ENCODE results near the gene TMEM175. TPM values are rescaled to one million over a fixed set of nuclear protein-coding genes. Genes with fewer than 3 reads are reported as not detected.

Gene TMEM175
- total and polyA plus RNA-seq, 9 of the 15 experiments (the other 6 are each of a cell fraction or from before 2014, with no cell fraction given) = 0.13 to 30.9 (median 9.4) TPM

DNA sequence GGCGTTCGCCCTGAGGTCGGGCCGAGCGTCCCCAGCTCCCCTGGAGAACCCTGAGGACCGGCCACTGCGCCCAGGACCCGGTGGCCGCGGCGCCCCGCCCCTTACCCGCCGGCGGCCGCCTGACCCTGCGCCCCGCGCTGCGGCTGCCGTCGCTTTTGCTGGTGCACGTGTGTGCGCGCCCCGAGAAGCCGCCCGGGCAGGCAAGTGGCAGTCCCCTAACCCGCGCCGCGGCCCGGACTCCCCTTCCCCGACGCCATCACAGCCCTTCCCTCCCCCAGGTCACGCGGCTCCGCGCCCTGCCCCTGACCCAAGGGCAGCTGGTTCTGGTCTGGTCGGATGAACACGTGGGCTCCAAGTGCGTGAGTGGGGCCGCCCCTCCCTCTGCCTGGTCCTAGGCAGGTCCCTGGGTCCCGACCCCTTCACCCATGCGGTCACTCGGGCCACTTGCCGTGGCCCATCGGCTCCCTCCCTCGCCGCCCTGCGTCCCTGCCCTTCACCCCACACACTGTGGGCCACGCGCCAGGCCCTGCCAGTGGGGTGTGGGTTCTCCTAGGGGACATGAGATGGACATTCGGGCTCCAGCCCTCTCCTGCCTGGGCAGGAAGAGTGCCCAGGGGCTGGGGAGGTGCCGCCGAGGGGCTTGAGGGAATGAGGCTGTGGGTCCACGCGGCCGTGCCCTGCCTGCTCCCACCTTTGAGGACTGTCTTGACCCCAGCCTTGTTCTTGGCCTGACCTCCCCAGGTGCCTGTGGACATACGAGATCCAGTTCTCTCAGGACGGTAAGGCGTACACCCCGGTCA is 71.2 kb downstream of the TMEM175 start:
- no peaks in the 10 kb centered on the region for H3K9me1 ChIP-seq (ENCODE audit: control insufficient read depth, insufficient read depth, low read length)
- no TSS peak for BruUV-seq (replicated peaks)
- H3K36me3 ChIP-seq (ENCODE audit: control insufficient read depth, insufficient read depth, low read length) = no peaks in the 10 kb centered on the region
- ChIA-PET POLR2A (interaction anchor here (1.2 kb wide), 1 partner anchor 11 kb away, joined by 4 read pairs; no protein-coding TSS in a partner anchor), CTCF (ENCODE audit: low intra/inter-chr PET ratio) (no interaction called here)
- H3K9me3 ChIP-seq (replicated peaks; ENCODE audit: control insufficient read depth, insufficient read depth, low read depth, low read length) = no peaks in the 10 kb centered on the region
- no peaks in the 10 kb centered on the region for H3K79me2 ChIP-seq (ENCODE audit: control insufficient read depth, insufficient read depth, low read length)
- no peak overlapping the region for H3K27ac ChIP-seq (ENCODE audit: extremely low read depth, low read depth, low read length)
- H3K27me3 ChIP-seq (ENCODE audit: control insufficient read depth in 2 of 2, insufficient read depth in 2 of 2, low read length in 2 of 2) = no peaks in the 10 kb centered on the region
- no peak for DNase-seq (ENCODE audit: extremely low read depth in 1 of 4, low spot score in 3 of 4)
- H2AFZ ChIP-seq (ENCODE audit: low read depth, low read length) = no peak overlapping the region
- peaks cover 0 to 35% of the 10 kb centered on the region in 2 experiments; a peak in 2 of 5 replicates for H3K4me1 ChIP-seq (replicated peaks in 1 of 2; ENCODE audit: control insufficient read depth in 2 of 2, insufficient read depth in 2 of 2, low read length in 2 of 2)
- H3K4me3 ChIP-seq = no peak overlapping the region
- TF ChIP-seq MCM3 (IDR thresholded peaks at IDR 0.05) (no peak), POLR2G (IDR thresholded peaks at IDR 0.05; ENCODE audit: low read depth, low read length) (peak; percentile 45; the same call in 1 of the 2 replicates), NCOA6 (IDR thresholded peaks at IDR 0.05) (no peak), SP1 (CRISPR knock-in tag; IDR thresholded peaks at IDR 0.05) (no peak), SRSF9 (IDR thresholded peaks at IDR 0.05; ENCODE audit: borderline replicate concordance, low read depth, low read length) (no peak), USF2 (CRISPR knock-in tag; IDR thresholded peaks at IDR 0.05) (no peak), TAL1 (IDR thresholded peaks at IDR 0.05) (no peak), PCBP1 (IDR thresholded peaks at IDR 0.05; ENCODE audit: low read depth, low read length, poor library complexity, severe bottlenecking) (peak; percentile 70)
- TF ChIP-seq, protein P1, sequence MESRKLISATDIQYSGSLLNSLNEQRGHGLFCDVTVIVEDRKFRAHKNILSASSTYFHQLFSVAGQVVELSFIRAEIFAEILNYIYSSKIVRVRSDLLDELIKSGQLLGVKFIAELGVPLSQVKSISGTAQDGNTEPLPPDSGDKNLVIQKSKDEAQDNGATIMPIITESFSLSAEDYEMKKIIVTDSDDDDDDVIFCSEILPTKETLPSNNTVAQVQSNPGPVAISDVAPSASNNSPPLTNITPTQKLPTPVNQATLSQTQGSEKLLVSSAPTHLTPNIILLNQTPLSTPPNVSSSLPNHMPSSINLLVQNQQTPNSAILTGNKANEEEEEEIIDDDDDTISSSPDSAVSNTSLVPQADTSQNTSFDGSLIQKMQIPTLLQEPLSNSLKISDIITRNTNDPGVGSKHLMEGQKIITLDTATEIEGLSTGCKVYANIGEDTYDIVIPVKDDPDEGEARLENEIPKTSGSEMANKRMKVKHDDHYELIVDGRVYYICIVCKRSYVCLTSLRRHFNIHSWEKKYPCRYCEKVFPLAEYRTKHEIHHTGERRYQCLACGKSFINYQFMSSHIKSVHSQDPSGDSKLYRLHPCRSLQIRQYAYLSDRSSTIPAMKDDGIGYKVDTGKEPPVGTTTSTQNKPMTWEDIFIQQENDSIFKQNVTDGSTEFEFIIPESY (CRISPR knock-in tag; IDR thresholded peaks at IDR 0.05) = peak; percentile 83
- no peaks in the 10 kb centered on the region for H4K20me1 ChIP-seq (replicated peaks; ENCODE audit: control insufficient read depth, insufficient read depth, low read length)
- H3K9ac ChIP-seq (ENCODE audit: insufficient read depth in 1 of 2, low read depth in 2 of 2, low read length in 2 of 2) = no peak overlapping the region; a peak in 1 of 4 replicates
- H3K4me2 ChIP-seq (ENCODE audit: insufficient read depth, low read length) = no peak overlapping the region
- ATAC-seq = no peak
- intact Hi-C loops (cut with micrococcal nuclease) = no loop called here
- WGBS (ENCODE audit: insufficient coverage, low coverage, missing lambda C conversion rate) = 88% methylated on average over 17 of the region's 63 CpGs
- no peak for FAIRE-seq
- in situ Hi-C loops (cut with MboI) = no loop called here

All from K562 (cell line).